GOT3 (cell line): ENCODE measurements around the gene XPO4.
"Not testable (repeated sequence)": the region's sequence is repeated elsewhere in the genome, so short reads cannot be mapped to it uniquely, and the experiment has no call there.

Experiments
- DNase-seq: peaks from one replicate; lab custom pipeline; 2025; ENCODE audit warnings: mixed read lengths; lab: John Stamatoyannopoulos, UW

XPO4 gene

DNA sequence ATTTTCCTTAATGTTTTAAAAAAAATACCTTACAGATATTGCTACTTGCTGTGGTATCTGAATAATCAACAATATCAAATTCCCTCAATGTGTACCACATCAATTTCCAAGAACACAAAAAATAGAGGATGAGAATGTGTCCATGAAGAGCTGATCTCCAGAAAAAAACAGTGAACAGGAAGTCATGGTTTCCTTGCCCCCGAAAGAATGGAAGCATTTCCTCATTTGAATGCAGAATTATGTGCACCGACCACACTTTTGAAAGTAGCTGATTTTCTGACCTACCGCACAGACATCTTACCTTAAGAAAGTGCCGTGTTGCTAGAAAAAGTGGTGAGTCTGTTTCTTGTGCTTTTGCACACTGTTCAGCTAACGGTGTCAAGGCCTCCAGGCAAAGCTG, 115.4 kb downstream of the XPO4 start:
- DNase-seq, result no peak

DNA sequence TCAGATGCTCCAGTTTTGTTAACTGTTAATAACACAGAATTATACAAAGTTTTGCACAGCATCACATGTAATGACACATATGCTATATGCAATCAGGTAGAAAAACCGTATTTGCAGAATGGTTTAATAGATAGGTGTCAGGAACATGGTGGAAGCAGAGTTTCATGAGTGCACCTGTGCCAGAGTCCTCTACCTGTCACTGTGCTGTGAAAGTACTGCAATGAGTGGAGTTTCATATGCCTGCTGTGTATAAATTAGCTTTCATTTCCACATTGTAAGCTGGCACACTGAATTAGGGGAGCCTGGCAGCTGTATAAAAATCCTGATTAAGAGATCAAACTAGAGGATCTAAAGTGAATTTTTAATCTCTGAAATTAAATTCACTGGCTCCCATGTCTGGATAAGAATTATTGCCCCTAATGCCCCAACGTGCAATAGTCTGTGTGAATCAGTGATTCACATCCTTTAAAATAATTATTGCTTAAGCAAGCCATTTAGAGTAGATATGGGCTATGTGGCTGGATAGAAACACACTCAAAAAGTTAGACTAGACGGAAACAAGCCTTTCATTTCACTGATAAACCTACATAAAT, 120.3 kb downstream of the XPO4 start:
- DNase-seq, result no peak

DNA sequence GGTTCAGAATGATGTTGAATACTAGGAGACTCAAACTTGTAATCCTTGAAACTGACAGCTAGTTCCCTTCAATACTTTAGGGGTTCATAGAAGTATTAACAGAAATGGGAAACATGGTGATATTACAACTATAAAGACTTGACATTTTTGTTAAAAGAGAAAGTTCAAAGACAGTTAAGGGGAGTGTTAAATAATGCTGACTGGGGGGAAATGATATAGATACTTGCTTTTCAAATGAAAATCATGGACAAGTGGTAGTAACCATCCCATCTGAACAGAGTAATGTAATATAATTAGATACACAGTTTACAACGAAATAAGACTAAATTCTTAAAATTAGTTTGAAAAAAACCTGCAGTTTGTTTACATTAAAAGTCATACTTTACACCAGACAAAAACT, 122.2 kb downstream of the XPO4 start:
- no peak for DNase-seq

DNA sequence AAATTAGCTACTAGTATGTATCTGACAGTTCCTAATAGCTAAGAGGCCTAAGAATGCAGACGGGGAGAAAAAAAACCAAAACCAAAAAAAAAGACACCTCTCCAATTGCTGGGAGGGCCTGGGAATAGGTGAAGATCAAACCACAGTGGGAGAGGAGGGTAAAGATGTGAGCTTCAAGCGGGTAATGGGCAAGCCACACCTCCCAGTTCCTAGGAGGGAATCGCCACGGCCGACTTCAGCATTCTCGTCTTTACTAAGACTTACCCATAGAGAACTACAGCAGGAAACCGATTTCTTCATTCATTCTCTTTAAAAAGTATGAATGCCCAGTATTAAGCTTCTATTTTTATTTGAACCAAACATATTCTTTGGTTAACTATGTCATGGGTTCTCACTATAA, 123.1 kb downstream of the XPO4 start:
- DNase-seq, result no peak

DNA sequence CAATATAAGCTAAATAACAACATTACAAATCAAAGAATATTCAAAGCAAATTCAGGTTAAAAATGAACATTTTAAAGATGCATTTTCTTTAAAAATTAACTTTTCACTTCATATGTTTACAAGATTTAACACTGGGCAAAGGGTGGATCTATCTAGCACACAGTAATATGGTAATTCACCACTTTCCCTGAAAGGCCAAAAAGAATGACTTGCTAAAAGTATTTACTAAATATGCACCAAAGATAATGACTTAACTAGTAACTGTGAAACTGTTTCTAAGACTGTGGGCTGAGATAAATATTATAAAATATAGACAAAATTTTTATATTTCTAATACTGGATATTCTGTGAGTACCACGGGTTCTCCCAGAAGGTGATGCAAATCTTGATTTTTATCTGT, 124.2 kb downstream of the XPO4 start:
- no peak for DNase-seq

DNA sequence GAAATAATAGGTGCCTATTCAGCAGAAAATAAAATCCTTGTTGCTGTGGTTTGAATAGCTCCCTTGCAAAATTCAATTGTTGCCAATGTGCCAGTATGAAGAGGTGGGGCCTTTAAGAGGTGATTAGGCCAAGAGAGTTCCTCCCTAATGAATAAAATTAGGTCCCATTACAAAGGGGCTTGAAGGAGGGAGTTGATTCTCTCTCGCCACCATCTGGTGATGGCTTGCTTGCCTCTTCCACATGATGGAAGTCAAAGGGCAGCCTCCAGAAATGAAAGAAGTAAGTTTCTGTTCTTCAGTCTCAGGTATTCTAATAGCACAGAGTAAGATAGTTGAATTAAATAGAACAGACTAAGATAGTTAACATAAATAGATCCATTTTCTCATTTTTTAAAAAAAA, 125.8 kb downstream of the XPO4 start:
- DNase-seq, result no peak

DNA sequence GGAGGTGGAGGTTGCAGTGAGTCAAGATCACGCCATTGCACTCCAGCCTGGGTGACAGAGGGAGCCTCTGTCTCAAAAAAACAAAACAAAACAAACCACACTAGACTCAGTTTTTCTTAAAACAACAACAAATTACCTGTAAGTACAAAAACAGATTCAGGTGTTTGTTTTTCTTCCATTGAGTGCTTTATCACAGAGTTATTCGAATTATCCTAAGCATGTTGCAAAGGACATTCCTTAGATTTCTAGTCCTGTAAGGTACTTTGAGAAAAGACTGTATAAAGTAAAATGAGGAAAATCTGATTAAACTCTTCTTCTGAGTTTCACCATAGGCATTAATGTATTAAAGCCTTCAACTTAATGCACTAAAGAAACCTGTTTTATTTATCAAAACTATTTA, 126.6 kb downstream of the XPO4 start:
- DNase-seq, result no peak

DNA sequence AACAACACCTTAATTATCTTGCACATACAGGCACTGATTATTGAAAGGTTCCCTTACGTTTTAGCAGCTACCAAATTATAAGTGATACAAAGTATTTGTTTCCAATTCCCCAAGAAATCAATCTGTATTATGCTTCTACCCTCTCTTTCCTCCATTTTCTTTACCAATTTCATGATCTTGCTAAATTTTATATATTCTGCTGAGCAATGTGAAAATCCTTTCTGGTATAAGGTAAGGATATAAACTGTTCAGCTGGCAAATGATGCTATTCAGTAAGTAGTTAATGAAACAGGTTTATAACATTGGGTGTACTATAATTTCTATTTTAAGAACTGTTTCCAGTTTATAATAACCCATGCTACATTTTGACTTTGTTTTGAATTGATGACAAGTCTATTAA, 127.8 kb downstream of the XPO4 start:
- DNase-seq, result no peak

DNA sequence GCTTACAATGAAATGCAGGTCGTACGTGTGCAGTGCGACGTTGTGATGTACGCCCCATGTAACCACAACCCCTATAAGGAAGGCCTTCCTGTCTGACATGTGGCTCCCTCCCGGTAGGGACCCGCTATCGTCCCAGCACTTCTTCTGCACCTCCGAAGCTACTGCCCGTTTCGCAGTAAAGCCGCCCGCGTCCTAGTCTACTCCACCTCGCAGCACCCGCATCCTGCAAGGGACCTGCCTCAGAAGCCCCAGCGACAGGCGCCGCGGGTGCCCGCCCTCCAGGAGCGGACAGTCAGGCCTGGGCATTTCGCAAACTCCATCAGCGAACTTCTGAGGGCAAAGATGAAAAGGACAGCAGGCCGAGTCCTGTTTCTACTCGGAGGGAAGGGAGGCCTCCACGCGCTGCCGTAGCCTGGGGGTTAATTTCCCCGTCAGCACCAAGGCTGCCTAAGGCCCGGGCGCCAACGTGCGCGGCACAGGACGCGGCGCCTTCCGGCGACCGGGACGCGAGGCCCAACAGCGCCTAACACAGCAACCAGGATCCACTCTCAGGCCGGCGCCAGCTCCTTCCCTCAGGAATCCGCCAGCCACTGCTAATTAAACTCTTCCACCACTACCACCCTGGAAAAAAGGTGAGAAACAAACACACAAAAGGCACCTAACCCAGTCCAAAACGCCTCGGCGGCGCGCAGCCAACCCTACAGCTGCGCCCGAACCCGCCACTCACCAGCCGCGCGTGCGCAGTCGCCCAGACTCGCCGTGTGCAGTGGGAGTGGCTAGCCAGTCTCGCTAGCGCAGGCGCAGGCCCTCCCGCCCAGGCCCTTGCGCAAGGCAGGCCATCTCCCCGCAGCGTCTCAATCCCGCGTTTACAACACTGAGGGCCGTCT, 129.1 kb downstream of the XPO4 start, which contains the start of gene EEF1AKMT1:
Gene EEF1AKMT1, minus strand, starts transcription at position 768 of the 887 bp plus-strand sequence. CDS start 16,363 bp downstream, outside the sequence.
- peak; percentile 73 for DNase-seq

DNA sequence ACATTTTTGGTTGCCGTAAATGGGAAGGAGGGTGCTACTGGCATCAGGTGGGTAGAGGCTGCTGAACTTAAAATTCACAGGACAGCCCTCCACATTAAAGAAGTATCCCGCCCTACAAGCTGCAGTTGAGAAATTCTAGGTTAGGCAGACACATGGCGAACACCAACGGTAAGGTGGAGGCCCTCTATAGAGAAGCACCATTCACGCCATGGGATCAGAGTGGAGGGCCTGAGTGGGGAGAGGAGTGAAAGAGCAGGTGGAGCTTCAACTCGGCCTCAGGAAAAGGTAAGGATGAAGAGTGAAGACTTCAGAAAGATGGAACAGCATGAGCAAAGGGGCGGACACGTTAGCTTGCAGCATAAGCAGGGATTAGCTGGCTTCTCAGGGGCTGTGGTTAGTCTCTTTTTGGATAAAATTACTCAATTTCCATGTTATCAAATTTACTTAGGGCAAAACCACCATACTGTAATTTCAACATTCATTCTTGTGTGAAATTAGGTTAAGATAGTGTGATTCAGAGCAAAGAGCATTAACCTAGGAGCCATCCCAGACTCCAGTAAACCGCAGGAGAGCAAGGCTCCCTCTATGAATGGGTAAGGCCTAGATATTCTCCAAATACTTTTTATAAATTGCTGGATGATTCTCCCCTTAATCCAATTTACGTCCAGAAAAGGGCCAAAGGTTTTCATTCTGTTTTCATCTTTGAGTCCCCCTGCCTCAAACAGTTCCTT, 130.0 kb downstream of the XPO4 start:
- no peak for DNase-seq

DNA sequence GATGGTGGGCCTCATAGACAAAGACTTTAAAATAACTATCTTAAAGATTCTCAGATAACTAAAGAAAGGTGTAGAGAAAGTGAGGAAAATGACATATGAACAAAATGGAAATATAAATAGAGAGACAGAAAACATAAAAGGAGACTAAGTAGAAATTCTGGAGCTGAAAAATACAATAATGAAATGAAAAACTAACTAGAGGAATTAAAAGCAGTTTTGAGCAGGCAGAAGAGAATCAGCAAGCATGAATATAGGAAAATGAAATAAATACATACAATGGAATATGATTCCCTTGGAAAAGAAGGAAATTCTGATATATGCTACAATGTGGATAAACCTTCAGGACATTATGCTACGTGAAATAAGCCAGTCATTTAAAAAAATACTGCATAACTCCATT, 132.7 kb downstream of the XPO4 start:
- DNase-seq, result no peak

DNA sequence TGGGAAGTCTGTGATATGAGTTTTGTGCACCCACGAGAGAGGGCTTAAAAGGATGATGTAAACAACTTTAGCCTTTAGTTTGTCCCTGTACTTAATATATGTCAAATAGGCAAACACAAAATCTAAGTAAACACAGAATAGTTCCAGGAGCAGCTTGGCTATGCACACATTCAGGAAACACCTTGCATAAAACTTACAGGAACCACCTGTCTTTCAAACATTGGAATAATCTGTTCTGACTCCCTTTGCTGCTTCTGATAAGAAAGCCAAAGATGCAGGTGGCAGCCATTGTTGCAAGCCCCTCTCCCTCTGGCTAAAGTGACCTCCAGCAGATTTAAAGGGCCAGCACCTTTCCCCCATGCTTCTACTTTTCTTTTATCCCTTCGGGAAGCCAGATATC, 133.5 kb downstream of the XPO4 start:
- DNase-seq, result no peak

DNA sequence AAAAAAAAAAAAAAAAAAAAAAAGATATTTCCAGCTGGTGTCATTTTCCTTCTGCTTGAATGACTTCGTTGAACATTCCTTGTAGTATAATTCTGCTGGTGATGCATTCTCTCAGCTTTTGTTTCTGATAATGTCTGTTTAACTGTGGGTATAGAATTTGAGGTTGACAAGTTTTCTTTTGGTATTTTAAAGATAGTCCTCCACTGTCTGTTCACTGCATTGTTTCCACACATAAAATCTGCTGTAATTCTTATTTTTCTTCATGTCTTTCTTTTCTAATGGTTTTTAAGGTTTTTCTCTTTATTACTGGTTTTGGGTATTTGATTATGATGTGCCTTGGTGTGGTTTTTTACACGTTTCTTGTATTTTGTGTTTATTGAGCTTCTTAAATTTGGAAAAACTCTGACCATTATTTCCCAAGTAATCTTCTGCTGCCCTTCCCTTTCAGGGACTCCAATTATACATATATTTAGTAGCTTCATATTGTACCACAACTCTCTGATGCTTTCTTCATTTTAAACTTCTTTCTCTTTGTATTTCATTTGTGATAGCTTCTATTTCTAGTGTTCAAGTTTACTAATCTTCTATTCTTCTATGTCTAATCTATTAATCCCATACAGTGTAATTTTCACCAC, 135.1 kb downstream of the XPO4 start:
- no peak for DNase-seq

DNA sequence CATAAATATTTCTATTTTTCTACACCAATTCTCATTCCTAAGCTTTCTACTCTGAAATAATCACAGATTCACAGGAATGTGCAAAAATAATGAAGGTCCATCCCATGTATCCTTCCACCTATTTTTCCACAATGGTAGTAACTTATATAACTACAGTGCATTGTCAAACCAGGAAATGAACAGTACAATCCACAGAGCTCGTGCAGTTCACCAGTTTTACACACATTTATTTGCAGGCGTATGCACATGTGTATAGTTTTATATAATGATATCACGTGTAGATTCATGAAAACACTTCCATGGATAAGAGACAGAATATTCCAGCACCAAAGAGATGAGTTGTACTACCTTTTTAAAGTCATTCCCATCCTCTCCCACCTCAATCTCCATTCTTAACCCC, 141.7 kb downstream of the XPO4 start:
- DNase-seq, result no peak

DNA sequence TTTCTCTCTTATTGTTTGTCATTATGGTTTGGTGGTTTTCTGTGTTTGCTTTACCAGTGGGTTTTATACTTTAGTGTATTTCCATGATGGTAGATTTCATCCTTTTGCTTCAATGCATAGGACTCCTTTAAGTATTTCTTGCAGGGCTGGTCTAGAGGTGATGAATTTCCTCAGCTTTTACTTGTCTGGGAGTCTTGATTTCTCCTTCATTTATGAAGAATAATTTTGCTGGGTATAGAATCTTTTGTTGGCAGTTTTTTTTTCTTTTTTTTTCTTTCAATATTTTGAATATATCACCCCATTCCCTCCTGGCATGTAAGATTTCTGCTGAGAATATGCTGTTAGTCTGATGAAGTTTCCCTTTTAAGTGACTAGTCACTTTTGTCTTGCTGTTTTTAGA, 148.5 kb downstream of the XPO4 start:
- DNase-seq, result no peak

DNA sequence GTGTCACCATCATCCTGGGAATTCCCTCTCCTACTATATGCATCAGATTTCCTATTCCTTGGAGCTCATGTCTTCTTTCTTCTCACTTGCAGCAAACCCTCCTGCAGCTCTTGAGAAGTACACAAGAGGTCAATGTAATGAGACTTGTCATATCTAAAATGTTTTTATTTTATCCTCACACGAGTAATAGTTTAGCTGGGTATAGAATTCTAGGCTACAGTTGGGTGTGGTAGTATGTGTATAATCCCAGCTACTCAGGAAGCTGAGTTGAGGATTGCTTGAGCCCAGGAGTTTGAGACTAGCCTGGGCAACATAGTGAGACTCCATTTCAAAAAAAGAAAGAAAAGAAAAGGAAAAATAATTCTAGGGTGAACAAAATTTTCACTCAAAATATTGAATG, 153.2 kb downstream of the XPO4 start:
- no peak for DNase-seq

DNA sequence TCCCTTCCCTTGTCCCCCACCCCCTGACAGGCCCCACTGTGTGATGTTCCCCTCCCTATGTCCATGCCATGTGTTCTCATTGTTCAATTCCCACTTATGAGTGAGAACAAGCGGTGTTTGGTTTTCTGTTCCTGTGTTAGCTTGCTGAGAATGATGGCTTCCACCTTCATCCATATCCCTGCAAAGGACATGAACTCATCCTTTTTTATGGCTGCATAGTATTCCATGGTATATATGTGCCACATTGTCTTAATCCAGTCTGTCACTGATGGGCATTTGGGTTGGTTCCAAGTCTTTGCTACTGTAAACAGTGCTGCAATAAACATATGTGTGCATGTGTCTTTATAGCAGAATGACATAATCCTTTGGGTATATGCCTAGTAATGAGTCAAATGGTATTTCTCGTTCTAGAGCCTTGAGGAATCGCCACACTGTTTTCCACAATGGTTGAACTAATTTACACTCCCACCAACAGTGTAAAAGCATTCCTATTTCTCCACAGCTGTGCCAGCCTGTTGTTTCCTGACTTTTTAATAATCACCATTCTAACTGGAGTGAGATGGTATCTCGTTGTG, 158.6 kb downstream of the XPO4 start:
- DNase-seq, result not testable (repeated sequence)

DNA sequence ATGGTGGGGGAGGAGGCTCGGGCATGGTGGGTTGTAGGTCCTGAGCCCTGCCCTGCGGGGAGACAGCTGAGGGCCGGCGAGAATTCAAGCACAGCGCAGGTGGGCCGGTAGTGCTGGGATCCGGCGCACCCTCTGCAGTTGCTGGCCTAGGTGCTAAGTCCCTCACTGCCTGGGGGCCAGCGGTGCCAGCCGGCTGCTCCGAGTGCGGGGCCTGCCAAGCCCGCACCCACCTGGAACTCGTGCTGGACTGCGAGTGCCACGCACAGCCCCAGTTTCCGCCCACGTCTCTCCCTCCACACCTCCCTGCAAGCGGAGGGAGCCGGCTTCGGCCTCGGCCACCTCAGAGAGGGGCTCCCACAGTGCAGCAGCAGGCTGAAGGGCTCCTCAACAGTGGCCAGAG, 162.5 kb downstream of the XPO4 start:
- no peak for DNase-seq

DNA sequence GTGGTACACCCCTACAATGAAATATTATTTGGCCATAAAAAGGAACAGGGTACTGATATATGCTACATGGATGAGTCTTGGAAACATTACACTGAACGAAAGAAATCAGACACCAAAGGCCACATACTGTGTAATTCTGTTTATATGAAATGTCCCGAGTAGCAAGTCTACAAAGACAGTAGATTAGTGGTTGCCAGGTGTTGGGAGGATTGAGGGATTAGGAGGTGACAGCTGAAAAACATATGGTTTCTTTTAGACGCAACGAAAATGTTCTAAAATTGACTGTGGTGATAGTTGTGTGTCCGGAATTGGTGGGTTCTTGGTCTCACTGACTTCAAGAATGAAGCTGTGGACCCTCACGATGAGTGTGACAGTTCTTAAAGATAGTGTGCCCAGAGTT, 163.9 kb downstream of the XPO4 start:
- no peak for DNase-seq

DNA sequence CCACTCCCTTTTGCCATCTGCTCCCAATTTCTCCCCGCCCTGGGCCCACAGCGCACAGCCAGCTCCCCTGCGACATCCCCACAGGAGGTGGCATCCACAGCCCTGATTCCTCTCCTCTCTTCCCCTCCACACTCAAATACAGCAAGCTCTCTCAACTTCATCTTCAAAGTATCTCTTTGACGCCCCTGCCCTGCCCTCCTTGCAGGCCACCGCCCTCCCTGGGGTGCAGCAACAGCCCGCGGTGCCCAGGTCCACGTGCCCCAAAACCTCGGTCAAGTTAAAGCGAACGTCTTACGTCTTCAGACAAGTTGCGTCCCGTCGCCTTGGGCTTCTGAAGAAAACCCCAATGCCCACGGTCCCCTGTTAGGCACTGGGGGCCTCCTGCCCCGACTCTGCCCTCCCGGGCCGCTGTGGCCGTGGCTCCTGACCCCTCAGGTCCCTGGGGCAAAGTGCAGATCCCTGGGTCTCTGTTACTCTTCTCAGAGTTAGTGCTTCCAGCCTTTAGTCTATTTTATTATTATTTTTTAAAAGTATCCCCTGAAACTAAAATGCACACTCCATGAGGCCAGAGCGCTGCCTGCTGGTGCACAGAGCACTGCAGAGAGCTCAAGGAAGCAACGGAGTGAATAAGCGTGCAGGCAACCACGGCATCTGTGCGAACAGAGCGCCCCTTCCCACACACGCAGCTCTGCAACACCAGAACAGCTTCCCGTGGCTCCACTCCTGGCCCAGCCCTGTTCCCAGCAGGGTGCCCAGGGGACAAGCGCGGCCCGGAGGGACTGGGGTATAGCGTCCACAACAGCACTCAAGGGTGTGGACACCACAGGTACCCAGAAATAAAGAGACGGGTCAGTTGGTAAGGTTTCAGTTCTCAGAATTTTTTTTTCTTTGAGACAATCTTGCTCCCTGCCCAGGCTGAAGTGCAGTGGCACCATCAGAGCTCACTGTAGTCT, 172.6 kb downstream of the XPO4 start:
- no peak for DNase-seq
